ENCODE measurements around the gene OR10H4. TPM values are rescaled to one million over a fixed set of nuclear protein-coding genes. Genes with fewer than 3 reads are reported as not detected.

Gene OR10H4
- total RNA-seq, 2 donors from 2014 or later: not detected

- no peak for TF ChIP-seq CTCF (IDR thresholded peaks at IDR 0.05)
- H3K4me1 ChIP-seq (ENCODE audit: control insufficient read depth in 1 of 2, low read depth in 2 of 2): no peaks in the 10 kb centered on the region
- ATAC-seq (ENCODE audit: insufficient number of reproducible peaks, low FRiP score, low read depth): no peak
- DNase-seq (ENCODE audit: low spot score): no peak
- H3K27ac ChIP-seq: no peak overlapping the region
- peaks cover 11% of the 10 kb centered on the region for H3K9me3 ChIP-seq
- no peak overlapping the region for H3K4me3 ChIP-seq
- no peaks in the 10 kb centered on the region for H3K36me3 ChIP-seq
- peaks cover 6% of the 10 kb centered on the region for H3K27me3 ChIP-seq (replicated peaks; ENCODE audit: insufficient read depth)
Measured at GRCh38 chr19:15944401-15944800, 4.4 kb upstream of the OR10H4 start.

- peaks cover 6% of the 10 kb centered on the region for H3K27me3 ChIP-seq (replicated peaks; ENCODE audit: insufficient read depth)
- DNase-seq (ENCODE audit: low spot score): no peak
- H3K27ac ChIP-seq: no peak overlapping the region
- H3K36me3 ChIP-seq: no peaks in the 10 kb centered on the region
- no peak for ATAC-seq (ENCODE audit: insufficient number of reproducible peaks, low FRiP score, low read depth)
- peaks cover 15% of the 10 kb centered on the region for H3K9me3 ChIP-seq
- TF ChIP-seq CTCF (IDR thresholded peaks at IDR 0.05): no peak
- no peaks in the 10 kb centered on the region for H3K4me1 ChIP-seq (ENCODE audit: control insufficient read depth in 1 of 2, low read depth in 2 of 2)
- H3K4me3 ChIP-seq: no peak overlapping the region
Measured at GRCh38 chr19:15945301-15945700, 3.5 kb upstream of the OR10H4 start.

- ATAC-seq (ENCODE audit: insufficient number of reproducible peaks, low FRiP score, low read depth): no peak
- Histone ChIP-seq H3K27ac (no peak overlapping the region), H3K9me3 (peaks cover 2% of the 10 kb centered on the region), H3K4me3 (no peak overlapping the region), H3K36me3 (no peaks in the 10 kb centered on the region), H3K27me3 (replicated peaks; ENCODE audit: insufficient read depth) (no peaks in the 10 kb centered on the region), H3K4me1 (ENCODE audit: control insufficient read depth in 1 of 2, low read depth in 2 of 2) (no peaks in the 10 kb centered on the region)
- no peak for DNase-seq (ENCODE audit: low spot score)
- TF ChIP-seq CTCF (IDR thresholded peaks at IDR 0.05): no peak
Measured at GRCh38 chr19:15954820-15955219, 6.0 kb downstream of the OR10H4 start.

- no peaks in the 10 kb centered on the region for H3K27me3 ChIP-seq (replicated peaks; ENCODE audit: insufficient read depth)
- no peak overlapping the region for H3K27ac ChIP-seq
- H3K9me3 ChIP-seq: peaks cover 3% of the 10 kb centered on the region
- DNase-seq (ENCODE audit: low spot score) (no peak), ATAC-seq (ENCODE audit: insufficient number of reproducible peaks, low FRiP score, low read depth) (no peak)
- TF ChIP-seq CTCF (IDR thresholded peaks at IDR 0.05): no peak
- H3K36me3 ChIP-seq: no peaks in the 10 kb centered on the region
- no peaks in the 10 kb centered on the region for H3K4me1 ChIP-seq (ENCODE audit: control insufficient read depth in 1 of 2, low read depth in 2 of 2)
- no peak overlapping the region for H3K4me3 ChIP-seq
Measured at GRCh38 chr19:15962319-15962718, 13.5 kb downstream of the OR10H4 start.

- ATAC-seq (ENCODE audit: insufficient number of reproducible peaks, low FRiP score, low read depth) (no peak), DNase-seq (ENCODE audit: low spot score) (no peak)
- Histone ChIP-seq H3K27me3 (replicated peaks; ENCODE audit: insufficient read depth) (no peaks in the 10 kb centered on the region), H3K4me3 (no peak overlapping the region), H3K27ac (no peak overlapping the region), H3K36me3 (no peaks in the 10 kb centered on the region), H3K9me3 (peaks cover 3% of the 10 kb centered on the region), H3K4me1 (ENCODE audit: control insufficient read depth in 1 of 2, low read depth in 2 of 2) (no peaks in the 10 kb centered on the region)
- no peak for TF ChIP-seq CTCF (IDR thresholded peaks at IDR 0.05)
Measured at GRCh38 chr19:15964231-15964630, 15.4 kb downstream of the OR10H4 start.
